Suprapubic skin (tissue), 4 donors: Measurements from ENCODE around the gene FAM120B.
"Not testable (repeated sequence)": the region's sequence is repeated elsewhere in the genome, so short reads cannot be mapped to it uniquely, and the experiment has no call there.

ENCODE experiments used
- CTCF ChIP-seq, 2 donors: fragments of 200-600 bp in 1 of 2; fragments of 450-650 bp in 1 of 2; sonication (generic) in 1 of 2; IDR thresholded peaks; one replicate each; pipeline ENCODE4 v1.5.1; 2016 to 2019; ENCODE audit warnings: antibody characterized with exemption in 2 of 2, mild to moderate bottlenecking in 1 of 2, moderate library complexity in 1 of 2
- EP300 ChIP-seq: sonication (generic); formaldehyde crosslinking; IDR thresholded peaks from one replicate; pipeline ENCODE4 v1.6.1; 2017; ENCODE audit warnings: antibody characterized with exemption
- POLR2A ChIP-seq, 2 donors: fragments of 450-650 bp; IDR thresholded peaks; one replicate each; pipeline ENCODE4 v1.6.1; 2017; ENCODE audit warnings: antibody characterized with exemption in 2 of 2, mild to moderate bottlenecking in 2 of 2, moderate library complexity in 2 of 2
- POLR2AphosphoS5 ChIP-seq, 3 donors: sonication (generic); formaldehyde crosslinking; IDR thresholded peaks; one replicate each; pipeline ENCODE4 v1.6.1; 2017; ENCODE audit warnings: antibody characterized with exemption in 3 of 3

DNA sequence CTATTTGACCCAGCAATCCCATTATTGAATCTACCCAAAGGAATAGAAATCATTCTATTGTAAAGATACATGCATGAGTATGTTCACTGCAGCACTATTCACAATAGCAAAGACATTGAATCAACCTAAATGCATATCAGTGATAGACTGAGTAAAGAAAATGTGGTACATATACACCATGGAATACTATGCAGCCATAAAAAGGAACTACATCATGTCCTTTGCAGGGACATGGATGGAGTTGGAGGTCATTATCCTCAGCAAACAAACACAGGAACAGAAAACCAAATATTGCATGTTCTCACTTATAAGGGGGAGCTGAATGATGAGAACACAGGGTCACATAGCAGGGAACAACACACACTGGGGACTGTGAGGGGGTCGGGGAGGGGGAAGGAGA is 48.6 kb downstream of the FAM120B start:
- not testable (repeated sequence) for TF ChIP-seq POLR2A (IDR thresholded peaks at IDR 0.05); CTCF (IDR thresholded peaks at IDR 0.05); EP300; POLR2AphosphoS5 (IDR thresholded peaks at IDR 0.05)
